GM18873 (cell line): ENCODE data around the gene C1orf52.
"Not testable (repeated sequence)": the region's sequence is repeated elsewhere in the genome, so short reads cannot be mapped to it uniquely, and the experiment has no call there.

Experiments used
- ATAC-seq: cut with Tn5 transposase; IDR thresholded peaks from one replicate; pipeline ENCODE4 v1.9.1; 2021; ENCODE audit warnings: mild to moderate bottlenecking, moderate library complexity, moderate number of reproducible peaks; ENCODE audit not compliant: unreplicated experiment, low FRiP score

The C1orf52 gene

GRCh38 chr1:85279458-85280080 is 20.1 kb upstream of the C1orf52 start:
- ATAC-seq: no peak

GRCh38 chr1:85278853-85279314 is 19.4 kb upstream of the C1orf52 start:
- ATAC-seq: peak; percentile 21

- no peak for ATAC-seq
Measured at GRCh38 chr1:85277802-85278201, 18.3 kb upstream of the C1orf52 start.

- no peak for ATAC-seq
Measured at GRCh38 chr1:85276978-85277639, 17.6 kb upstream of the C1orf52 start.

- ATAC-seq: peak; percentile 92
Measured at GRCh38 chr1:85276215-85276977, 16.9 kb upstream of the C1orf52 start, which contains the start of gene BCL10. TSS of gene BCL10 (minus strand) at chr1:85276632. CDS start at chr1:85276352, 280 bp downstream.

- ATAC-seq: no peak
Measured at GRCh38 chr1:85275701-85276214, 16.3 kb upstream of the C1orf52 start.

GRCh38 chr1:85274969-85275453 is 15.5 kb upstream of the C1orf52 start:
- ATAC-seq: no peak

GRCh38 chr1:85273397-85273796 is 13.9 kb upstream of the C1orf52 start:
- ATAC-seq: no peak

GRCh38 chr1:85268801-85269585 is 9.5 kb upstream of the C1orf52 start:
- ATAC-seq: no peak

GRCh38 chr1:85267313-85267712 is 7.9 kb upstream of the C1orf52 start:
- ATAC-seq: no peak

- ATAC-seq: no peak
Measured at GRCh38 chr1:85264150-85264549, 4.7 kb upstream of the C1orf52 start.

GRCh38 chr1:85262985-85263384 is 3.5 kb upstream of the C1orf52 start:
- no peak for ATAC-seq

GRCh38 chr1:85259912-85260274 is 431 bp upstream of the C1orf52 start:
- no peak for ATAC-seq

GRCh38 chr1:85258536-85259117 is 835 bp downstream of the C1orf52 start:
- ATAC-seq: no peak

GRCh38 chr1:85249042-85249441 is 10.4 kb downstream of the C1orf52 start:
- ATAC-seq: not testable (repeated sequence)

GRCh38 chr1:85245891-85246290 is 13.6 kb downstream of the C1orf52 start:
- ATAC-seq: no peak

- no peak for ATAC-seq
Measured at GRCh38 chr1:85245456-85245855, 14.0 kb downstream of the C1orf52 start.

- no peak for ATAC-seq
Measured at GRCh38 chr1:85244271-85245061, 15.0 kb downstream of the C1orf52 start.

GRCh38 chr1:85243372-85243771 is 16.1 kb downstream of the C1orf52 start:
- ATAC-seq: no peak
